ENCODE measurements around the gene WDR70. TPM values are rescaled to one million over a fixed set of nuclear protein-coding genes. Genes with fewer than 3 reads are reported as not detected.
"Not testable (repeated sequence)": the region's sequence is repeated elsewhere in the genome, so short reads cannot be mapped to it uniquely, and the experiment has no call there.

WDR70 gene
- total and polyA plus RNA-seq, 4 donors = 11.0 to 57.8 (median 26.2) TPM

GRCh38 chr5:37606632-37607248, 227.6 kb downstream of the WDR70 start:
- no peak for ATAC-seq (ENCODE audit: insufficient read depth, low FRiP score)

GRCh38 chr5:37615184-37615583, 236.1 kb downstream of the WDR70 start:
- no peak overlapping the region for H3K4me3 ChIP-seq
- no peak for ATAC-seq (ENCODE audit: insufficient read depth, low FRiP score)
- DNase-seq = no peak
- no peaks in the 10 kb centered on the region for H3K4me1 ChIP-seq (ENCODE audit: control insufficient read depth in 5 of 5, insufficient read depth in 5 of 5, low read length in 5 of 5)
- WGBS, 2 donors = 95 to 96% methylated on average over 4 of the region's 4 CpGs
- no peak overlapping the region for H3K27ac ChIP-seq (ENCODE audit: low read depth in 1 of 2, low read length in 1 of 2)
- TF ChIP-seq CTCF (IDR thresholded peaks at IDR 0.05; ENCODE audit: control extremely low read depth, extremely low read depth) = no peak
- H3K27me3 ChIP-seq (ENCODE audit: control insufficient read depth in 3 of 3, insufficient read depth in 3 of 3, low read length in 2 of 3) = no peaks in the 10 kb centered on the region
- H3K36me3 ChIP-seq (ENCODE audit: control insufficient read depth in 4 of 4, insufficient read depth in 4 of 4, low read length in 4 of 4) = peaks cover 0 to 3% (median 2%) of the 10 kb centered on the region in 4 donors
- H3K9ac ChIP-seq (ENCODE audit: insufficient read depth in 1 of 2, low read length in 2 of 2) = no peak overlapping the region
- no peaks in the 10 kb centered on the region for H3K9me3 ChIP-seq (ENCODE audit: control insufficient read depth in 4 of 4, insufficient read depth in 3 of 4, low read length in 3 of 4)

More at GRCh38 chr5:37606632-37607248, 227.6 kb downstream of the WDR70 start:
- TF ChIP-seq CTCF (IDR thresholded peaks at IDR 0.05; ENCODE audit: control extremely low read depth, extremely low read depth) = no peak
- H3K9me3 ChIP-seq (ENCODE audit: control insufficient read depth in 4 of 4, insufficient read depth in 3 of 4, low read length in 3 of 4) = no peaks in the 10 kb centered on the region
- no peaks in the 10 kb centered on the region for H3K27me3 ChIP-seq (ENCODE audit: control insufficient read depth in 3 of 3, insufficient read depth in 3 of 3, low read length in 2 of 3)
- DNase-seq = no peak
- H3K4me1 ChIP-seq (ENCODE audit: control insufficient read depth in 5 of 5, insufficient read depth in 5 of 5, low read length in 5 of 5) = no peaks in the 10 kb centered on the region
- WGBS, 2 donors = 96 to 99% methylated on average over 2 of the region's 2 CpGs
- H3K36me3 ChIP-seq (ENCODE audit: control insufficient read depth in 4 of 4, insufficient read depth in 4 of 4, low read length in 4 of 4) = peaks cover 0 to 4% (median 2%) of the 10 kb centered on the region in 4 donors
- no peak overlapping the region for H3K9ac ChIP-seq (ENCODE audit: insufficient read depth in 1 of 2, low read length in 2 of 2)
- no peak overlapping the region for H3K4me3 ChIP-seq
- no peak overlapping the region for H3K27ac ChIP-seq (ENCODE audit: low read depth in 1 of 2, low read length in 1 of 2)

- no peak for TF ChIP-seq CTCF (IDR thresholded peaks at IDR 0.05; ENCODE audit: control extremely low read depth, extremely low read depth)
- Histone ChIP-seq H3K4me3 (no peak overlapping the region), H3K4me1 (ENCODE audit: control insufficient read depth in 5 of 5, insufficient read depth in 5 of 5, low read length in 5 of 5) (no peaks in the 10 kb centered on the region), H3K27me3 (ENCODE audit: control insufficient read depth in 3 of 3, insufficient read depth in 3 of 3, low read length in 2 of 3) (no peaks in the 10 kb centered on the region), H3K27ac (ENCODE audit: low read depth in 1 of 2, low read length in 1 of 2) (no peak overlapping the region), H3K9me3 (ENCODE audit: control insufficient read depth in 4 of 4, insufficient read depth in 3 of 4, low read length in 3 of 4) (no peaks in the 10 kb centered on the region), H3K36me3 (ENCODE audit: control insufficient read depth in 4 of 4, insufficient read depth in 4 of 4, low read length in 4 of 4) (peaks cover 0 to 3% (median 1%) of the 10 kb centered on the region in 4 donors), H3K9ac (ENCODE audit: insufficient read depth in 1 of 2, low read length in 2 of 2) (no peak overlapping the region)
- DNase-seq (peak in 2 of 3 donors; percentile 33 to 53), ATAC-seq (ENCODE audit: insufficient read depth, low FRiP score) (no peak)
Measured at GRCh38 chr5:37619353-37619752, 240.2 kb downstream of the WDR70 start.

- not testable (repeated sequence) for DNase-seq; H3K27me3 ChIP-seq (ENCODE audit: control insufficient read depth in 3 of 3, insufficient read depth in 3 of 3, low read length in 2 of 3); H3K4me1 ChIP-seq (ENCODE audit: control insufficient read depth in 5 of 5, insufficient read depth in 5 of 5, low read length in 5 of 5); H3K9ac ChIP-seq (ENCODE audit: insufficient read depth in 1 of 2, low read length in 2 of 2); H3K4me3 ChIP-seq; H3K27ac ChIP-seq (ENCODE audit: low read depth in 1 of 2, low read length in 1 of 2); H3K36me3 ChIP-seq (ENCODE audit: control insufficient read depth in 4 of 4, insufficient read depth in 4 of 4, low read length in 4 of 4); H3K9me3 ChIP-seq (ENCODE audit: control insufficient read depth in 4 of 4, insufficient read depth in 3 of 4, low read length in 3 of 4); ATAC-seq (ENCODE audit: insufficient read depth, low FRiP score)
- WGBS, 2 donors = 100% methylated on average over 1 of the region's 2 CpGs
Measured at GRCh38 chr5:37622354-37622753, 243.2 kb downstream of the WDR70 start.

All from lung (tissue), 12 donors.